ENCODE data around the gene CIB2. TPM values are rescaled to one million over a fixed set of nuclear protein-coding genes. Genes with fewer than 3 reads are reported as not detected.

CIB2 gene
- total RNA-seq, 1 experiment from 2014 or later, result 17.3 TPM

GRCh38 chr15:78084449-78084750, 46.8 kb downstream of the CIB2 start:
- no peaks in the 10 kb centered on the region for H3K27me3 ChIP-seq (ENCODE audit: insufficient read depth, low read length)
- no peak overlapping the region for H3K4me3 ChIP-seq (replicated peaks in 1 of 2; ENCODE audit: low read depth in 1 of 2, low read length in 2 of 2)
- H2AFZ ChIP-seq (ENCODE audit: low read depth, low read length, poor library complexity, severe bottlenecking), result no peak overlapping the region
- no peak overlapping the region for H3K9ac ChIP-seq (ENCODE audit: low read length)
- ATAC-seq, result no peak
- no peak for TF ChIP-seq EZH2phosphoT487 (IDR thresholded peaks at IDR 0.05; ENCODE audit: borderline replicate concordance)
- TF ChIP-seq ATF3 (IDR thresholded peaks at IDR 0.05), result no peak
- TF ChIP-seq ZBTB33 (IDR thresholded peaks at IDR 0.05; ENCODE audit: extremely low read depth, insufficient replicate concordance, low read length), result no peak
- no peak for TF ChIP-seq ZNF274 (IDR thresholded peaks at IDR 0.05; ENCODE audit: low read depth, low read length)
- no peak for TF ChIP-seq REST (IDR thresholded peaks at IDR 0.05; ENCODE audit: low read depth)
- TF ChIP-seq FOSL1 (IDR thresholded peaks at IDR 0.05; ENCODE audit: low read depth), result no peak
- intact Hi-C loops (cut with micrococcal nuclease), result no loop called here
- H4K20me1 ChIP-seq (ENCODE audit: insufficient read depth), result no peaks in the 10 kb centered on the region
- H3K9me2 ChIP-seq (ENCODE audit: insufficient read depth), result no peaks in the 10 kb centered on the region
- no peaks in the 10 kb centered on the region for H3K36me3 ChIP-seq (ENCODE audit: control insufficient read depth in 1 of 2, insufficient read depth in 2 of 2, low read length in 2 of 2)
- no peaks in the 10 kb centered on the region for H3K9me3 ChIP-seq (ENCODE audit: control insufficient read depth in 1 of 2, insufficient read depth in 1 of 2, low read depth in 1 of 2, low read length in 2 of 2)
- no peak for DNase-seq (ENCODE audit: low read depth, low spot score)
- no peaks in the 10 kb centered on the region for H3K79me2 ChIP-seq (ENCODE audit: insufficient read depth, low read length)
- no peak overlapping the region for H3K4me2 ChIP-seq (ENCODE audit: low read length)
- no peaks in the 10 kb centered on the region for H3K4me1 ChIP-seq (ENCODE audit: control insufficient read depth in 1 of 2, insufficient read depth in 2 of 2, low read length in 2 of 2)
- ChIA-PET POLR2A (no interaction called here), RAD21 (ENCODE audit: low non-redundant PET in 1 of 2, low total read pairs in 2 of 2, uncharacterized antibody in 2 of 2, unreplicated experiment in 2 of 2) (no interaction called here), CTCF (no interaction called here)
- no peak overlapping the region for H3K27ac ChIP-seq (ENCODE audit: low read depth, low read length)
- BruUV-seq (replicated peaks), result no TSS peak

All from HCT116 (cell line).